HepG2 (cell line): ENCODE measurements around the gene IGF2. TPM values are rescaled to one million over a fixed set of nuclear protein-coding genes. Genes with fewer than 3 reads are reported as not detected.

Experiments
- ATM ChIP-seq: fragments of 450-650 bp; IDR thresholded peaks from 2 replicates; pipeline ENCODE4 v1.7.1; 2017; ENCODE audit warnings: mild to moderate bottlenecking, borderline replicate concordance
- DR1 ChIP-seq: sonication (generic); formaldehyde crosslinking; IDR thresholded peaks from 2 replicates; pipeline ENCODE4 v1.8.0; 2021; ENCODE audit warnings: mild to moderate bottlenecking, missing genetic modification reagents, inconsistent platforms
- FOXJ3 ChIP-seq: sonication (generic); formaldehyde crosslinking; IDR thresholded peaks from 2 replicates; pipeline ENCODE4 v1.4.0; 2020; ENCODE audit warnings: missing genetic modification reagents, mild to moderate bottlenecking, borderline replicate concordance
- FOXK2 ChIP-seq: fragments of 450-650 bp; IDR thresholded peaks from 2 replicates; pipeline ENCODE4 v1.6.1; 2016
- HDAC6 ChIP-seq: fragments of 200-600 bp; sonication (generic); IDR thresholded peaks from 2 replicates; pipeline ENCODE4 v1.7.0; 2017; ENCODE audit warnings: mild to moderate bottlenecking, antibody characterized with exemption, low read length, low read depth
- MNT ChIP-seq: fragments of 450-650 bp; IDR thresholded peaks from 2 replicates; pipeline ENCODE4 v1.6.1; 2016
- NKX3-1 ChIP-seq: sonication (generic); formaldehyde crosslinking; IDR thresholded peaks from 2 replicates; pipeline ENCODE4 v1.5.0; 2020; ENCODE audit warnings: missing genetic modification reagents
- PHF21A ChIP-seq: sonication (generic); formaldehyde crosslinking; IDR thresholded peaks from 2 replicates; pipeline ENCODE4 v1.5.0; 2020; ENCODE audit warnings: mild to moderate bottlenecking, missing genetic modification reagents
- RNF2 ChIP-seq: fragments of 450-650 bp; conservative IDR thresholded peaks from 2 replicates; pipeline ENCODE4 v1.6.1; 2016; ENCODE audit warnings: low read depth
- SALL1 ChIP-seq: sonication (generic); formaldehyde crosslinking; IDR thresholded peaks from 2 replicates; pipeline ENCODE4 v1.8.0; 2022; ENCODE audit warnings: mild to moderate bottlenecking, missing genetic modification reagents
- SMC3 ChIP-seq: IDR thresholded peaks from 2 replicates; pipeline ENCODE4 v1.6.1; 2011; ENCODE audit warnings: low read length, improper control_type of control experiment
- THRA ChIP-seq: sonication (generic); formaldehyde crosslinking; IDR thresholded peaks from 2 replicates; pipeline ENCODE4 v1.4.0; 2020; ENCODE audit warnings: missing genetic modification reagents, borderline replicate concordance
- ZBTB4 ChIP-seq: sonication (generic); formaldehyde crosslinking; IDR thresholded peaks from 2 replicates; pipeline ENCODE4 v1.4.0; 2020; ENCODE audit warnings: missing genetic modification reagents, mild to moderate bottlenecking, borderline replicate concordance
- ZFP82 ChIP-seq: sonication (generic); formaldehyde crosslinking; IDR thresholded peaks from 2 replicates; pipeline ENCODE4 v1.5.1; 2020; ENCODE audit warnings: mild to moderate bottlenecking, missing genetic modification reagents, borderline replicate concordance
- ZNF138 ChIP-seq: sonication (generic); formaldehyde crosslinking; IDR thresholded peaks from 2 replicates; pipeline ENCODE4 v1.5.0; 2020; ENCODE audit warnings: mild to moderate bottlenecking, low read depth, missing genetic modification reagents
- ZNF207 ChIP-seq: fragments of 450-650 bp; IDR thresholded peaks from 2 replicates; pipeline ENCODE4 v1.6.1; 2016; ENCODE audit warnings: antibody characterized with exemption, borderline replicate concordance
- ZNF562 ChIP-seq: sonication (generic); formaldehyde crosslinking; IDR thresholded peaks from 2 replicates; pipeline ENCODE4 v1.8.0; 2022; ENCODE audit warnings: missing genetic modification reagents, borderline replicate concordance
- ZNF564 ChIP-seq: sonication (generic); formaldehyde crosslinking; IDR thresholded peaks from 2 replicates; pipeline ENCODE4 v1.8.1; 2023; ENCODE audit warnings: mild to moderate bottlenecking, missing genetic modification reagents
- ZNF567 ChIP-seq: sonication (generic); formaldehyde crosslinking; IDR thresholded peaks from 2 replicates; pipeline ENCODE4 v1.8.1; 2023; ENCODE audit warnings: mild to moderate bottlenecking, missing genetic modification reagents, borderline replicate concordance
- polyA plus RNA-seq, 8 experiments: library from polyadenylated mRNA; depleted of rRNA in 3 of 8; stranded (reverse) in 7 of 8; unstranded in 1 of 8; fragments of >200 nt; fragmentation: Illumina TruSeq in 4 of 8; extraction: Trizol in 4 of 8; gene quantifications; 2 replicates each; pipeline versions ENCODE4 v1.2.1 to v1.2.3, GENCODE V29; 2011 to 2016; ENCODE audit warnings: low read depth in 4 of 8, missing spikeins in 1 of 8, mixed read lengths in 1 of 8; ENCODE audit not compliant: insufficient read depth in 1 of 8
- total RNA-seq, 5 experiments: library from RNA; depleted of rRNA; stranded (reverse); fragments of >200 nt; fragmentation: Illumina TruSeq; extraction: Trizol; gene quantifications; 2 replicates each; pipeline ENCODE4 v1.2.3, GENCODE V29; 2016; ENCODE audit warnings: low read depth in 1 of 5
- TF ChIP-seq, protein P1 (sequence below): sonication (generic); formaldehyde crosslinking; IDR thresholded peaks from 2 replicates; pipeline ENCODE4 v1.8.0; 2022; ENCODE audit warnings: mild to moderate bottlenecking, missing genetic modification reagents, borderline replicate concordance
- TF ChIP-seq, protein P2 (sequence below): sonication (generic); formaldehyde crosslinking; IDR thresholded peaks from 2 replicates; pipeline ENCODE4 v1.8.0; 2022; ENCODE audit warnings: missing genetic modification reagents, low read depth, mild to moderate bottlenecking, borderline replicate concordance

The IGF2 gene
- total and polyA plus RNA-seq, 2 of the 13 experiments (the other 11 are each of a cell fraction or from before 2014, with no cell fraction given), result 79.1 to 254 TPM

DNA sequence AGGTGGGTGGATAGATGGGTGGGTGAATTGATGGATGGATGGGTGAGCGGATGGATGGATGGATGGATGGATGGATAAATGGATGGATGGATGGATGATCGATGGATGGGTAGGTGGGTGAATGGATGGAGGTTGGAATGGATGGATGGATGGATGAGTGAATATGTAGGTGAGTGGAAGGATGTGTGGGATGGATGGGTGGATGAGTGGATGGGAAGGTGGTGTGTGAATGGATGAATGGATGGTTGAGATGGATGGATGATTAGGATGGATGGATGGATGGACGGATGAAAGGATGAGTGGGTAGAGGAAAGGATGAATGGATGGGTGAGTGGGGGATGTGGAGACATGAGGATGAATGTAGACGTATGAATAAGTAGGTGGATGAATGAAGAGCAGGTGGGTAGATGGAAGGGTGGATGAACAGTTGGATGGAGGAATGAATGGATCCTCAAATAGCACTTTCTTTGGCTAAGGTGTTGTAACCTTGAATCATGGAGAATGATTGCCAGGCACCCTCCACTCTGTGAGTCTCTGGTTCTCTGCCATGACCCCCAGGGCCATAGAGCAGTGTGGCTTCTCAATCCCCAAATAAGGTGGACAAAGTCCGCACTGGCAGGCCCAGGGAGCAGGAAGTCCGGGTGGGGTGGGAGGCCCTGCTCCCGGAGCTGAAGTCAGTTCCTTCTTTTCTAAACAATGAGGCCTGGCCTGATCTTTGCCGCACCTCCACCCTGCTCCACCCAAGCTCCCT, 36.9 kb downstream of the IGF2 start (continued):
- TF ChIP-seq THRA (CRISPR knock-in tag), result no peak
- no peak for TF ChIP-seq ATM
- TF ChIP-seq SALL1 (CRISPR knock-in tag), result peak; percentile 66; the same call in 1 of the 2 replicates
- TF ChIP-seq ZNF562, result no peak
- TF ChIP-seq ZFP82 (CRISPR knock-in tag), result no peak
- TF ChIP-seq ZBTB4 (CRISPR knock-in tag), result no peak
- TF ChIP-seq, protein P1, sequence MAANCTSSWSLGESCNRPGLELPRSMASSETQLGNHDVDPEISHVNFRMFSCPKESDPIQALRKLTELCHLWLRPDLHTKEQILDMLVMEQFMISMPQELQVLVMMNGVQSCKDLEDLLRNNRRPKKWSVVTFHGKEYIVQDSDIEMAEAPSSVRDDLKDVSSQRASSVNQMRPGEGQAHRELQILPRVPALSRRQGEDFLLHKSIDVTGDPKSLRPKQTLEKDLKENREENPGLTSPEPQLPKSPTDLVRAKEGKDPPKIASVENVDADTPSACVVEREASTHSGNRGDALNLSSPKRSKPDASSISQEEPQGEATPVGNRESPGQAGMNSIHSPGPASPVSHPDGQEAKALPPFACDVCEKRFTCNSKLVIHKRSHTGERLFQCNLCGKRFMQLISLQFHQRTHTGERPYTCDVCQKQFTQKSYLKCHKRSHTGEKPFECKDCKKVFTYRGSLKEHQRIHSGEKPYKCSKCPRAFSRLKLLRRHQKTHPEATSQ, result 0 out of 2 replicates have a peak, but pooled peaks have one; percentile 63
- TF ChIP-seq, protein P2, sequence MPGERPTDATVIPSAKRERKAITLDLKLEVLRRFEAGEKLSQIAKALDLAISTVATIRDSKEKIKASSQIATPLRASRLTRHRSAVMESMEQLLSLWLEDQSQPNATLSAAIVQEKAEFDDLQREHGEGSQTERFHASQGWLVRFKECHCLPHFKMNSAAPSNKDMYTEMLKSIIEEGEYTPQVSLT, result no peak
- TF ChIP-seq NKX3-1 (CRISPR knock-in tag), result no peak
- peak; percentile 73 for TF ChIP-seq PHF21A (CRISPR knock-in tag)
- no peak for TF ChIP-seq ZNF564 (CRISPR knock-in tag)
- TF ChIP-seq DR1 (CRISPR knock-in tag), result no peak
- no peak for TF ChIP-seq HDAC6
- TF ChIP-seq ZNF207, result no peak
- TF ChIP-seq FOXJ3 (CRISPR knock-in tag), result no peak
- TF ChIP-seq SMC3, result no peak
- no peak for TF ChIP-seq FOXK2
- TF ChIP-seq MNT, result no peak
- no peak for TF ChIP-seq ZNF138 (CRISPR knock-in tag)
- TF ChIP-seq ZNF567 (CRISPR knock-in tag), result no peak
- TF ChIP-seq RNF2, result no peak
